Activated T-helper 2 cell treated with anti-CD3 and anti-CD28 coated beads, Interferon-gamma antibody, Interleukin-2, Interleukin-4, amounts not matched to agents 10 μg/mL and 5 μg/mL and 100 μg/mL, durations not matched to agents 14 hours and 24 hours and 36 hours (primary cell): ENCODE measurements around the gene PFKL. TPM values are rescaled to one million over a fixed set of nuclear protein-coding genes. Genes with fewer than 3 reads are reported as not detected.
"Not testable (repeated sequence)": the region's sequence is repeated elsewhere in the genome, so short reads cannot be mapped to it uniquely, and the experiment has no call there.

Experiments
- DNase-seq: peaks from one replicate; pipeline ENCODE4 v3.0.0; 2021; ENCODE audit warnings: low spot score
- H3K27ac Mint-ChIP-seq: one replicate; pipeline ENCODE4 v1.8.0; 2021; ENCODE audit warnings: mixed read lengths
- H3K27me3 Mint-ChIP-seq: one replicate; pipeline ENCODE4 v1.8.0; 2021; ENCODE audit warnings: low read depth, mixed read lengths
- H3K36me3 Mint-ChIP-seq: one replicate; pipeline ENCODE4 v1.8.0; 2021; ENCODE audit warnings: low read depth, mixed read lengths
- H3K4me1 Mint-ChIP-seq: one replicate; pipeline ENCODE4 v1.8.0; 2021; ENCODE audit warnings: low read depth, mixed read lengths
- H3K4me3 Mint-ChIP-seq: one replicate; pipeline ENCODE4 v1.8.0; 2021; ENCODE audit warnings: low read depth, mild to moderate bottlenecking, moderate library complexity, mixed read lengths
- H3K9me3 Mint-ChIP-seq: one replicate; pipeline ENCODE4 v1.8.0; 2021; ENCODE audit warnings: mixed read lengths
- intact Hi-C: fragments of 100-400 bp; cut with micrococcal nuclease; formaldehyde crosslinking; loops from one replicate; pipeline ENCODE4 v1.15.1; 2023
- total RNA-seq: library from RNA; stranded (reverse); gene quantifications from 2 replicates; pipeline ENCODE4 v1.2.3, GENCODE V29; 2022

The PFKL gene
- total RNA-seq, 1 donor from 2014 or later = 156 TPM

- DNase-seq = no peak
- Mint-ChIP-seq H3K36me3 (no peaks in the 10 kb centered on the region), H3K27ac (no peak overlapping the region), H3K27me3 (peaks cover 1% of the 10 kb centered on the region), H3K9me3 (no peaks in the 10 kb centered on the region), H3K4me3 (no peak overlapping the region), H3K4me1 (no peaks in the 10 kb centered on the region)
- intact Hi-C loops = no loop called here
Observed at GRCh38 chr21:44265734-44266270, 34.1 kb upstream of the PFKL start.

- Mint-ChIP-seq H3K9me3 (no peaks in the 10 kb centered on the region), H3K27me3 (peaks cover 1% of the 10 kb centered on the region), H3K36me3 (no peaks in the 10 kb centered on the region), H3K4me1 (no peaks in the 10 kb centered on the region), H3K4me3 (no peak overlapping the region), H3K27ac (no peak overlapping the region)
- intact Hi-C loops = no loop called here
- DNase-seq = no peak
Observed at GRCh38 chr21:44267655-44268142, 32.2 kb upstream of the PFKL start.

- no peak overlapping the region for H3K27ac Mint-ChIP-seq
- no peaks in the 10 kb centered on the region for H3K9me3 Mint-ChIP-seq
- H3K4me1 Mint-ChIP-seq = no peaks in the 10 kb centered on the region
- no peak for DNase-seq
- intact Hi-C loops = no loop called here
- no peak overlapping the region for H3K4me3 Mint-ChIP-seq
- H3K36me3 Mint-ChIP-seq = no peaks in the 10 kb centered on the region
- peaks cover 1% of the 10 kb centered on the region for H3K27me3 Mint-ChIP-seq
Observed at GRCh38 chr21:44269090-44269489, 30.8 kb upstream of the PFKL start.

GRCh38 chr21:44271558-44272283, 28.1 kb upstream of the PFKL start:
- Mint-ChIP-seq H3K4me1 (no peaks in the 10 kb centered on the region), H3K27me3 (peaks cover 14% of the 10 kb centered on the region)
- intact Hi-C loops = no loop called here

GRCh38 chr21:44272284-44272858, 27.5 kb upstream of the PFKL start:
- intact Hi-C loops = no loop called here
- H3K4me3 Mint-ChIP-seq = no peak overlapping the region

More at GRCh38 chr21:44271558-44272283, 28.1 kb upstream of the PFKL start:
- Mint-ChIP-seq H3K9me3 (no peaks in the 10 kb centered on the region), H3K36me3 (no peaks in the 10 kb centered on the region), H3K27ac (no peak overlapping the region), H3K4me3 (no peak overlapping the region)
- DNase-seq = no peak

GRCh38 chr21:44273046-44273445, 26.8 kb upstream of the PFKL start:
- Mint-ChIP-seq H3K9me3 (no peaks in the 10 kb centered on the region), H3K27ac (no peak overlapping the region), H3K4me3 (no peak overlapping the region), H3K36me3 (no peaks in the 10 kb centered on the region), H3K4me1 (no peaks in the 10 kb centered on the region), H3K27me3 (peaks cover 14% of the 10 kb centered on the region)
- no peak for DNase-seq
- intact Hi-C loops = no loop called here

More at GRCh38 chr21:44272284-44272858, 27.5 kb upstream of the PFKL start:
- peaks cover 14% of the 10 kb centered on the region for H3K27me3 Mint-ChIP-seq
- no peaks in the 10 kb centered on the region for H3K36me3 Mint-ChIP-seq
- no peak for DNase-seq
- H3K4me1 Mint-ChIP-seq = no peaks in the 10 kb centered on the region
- no peaks in the 10 kb centered on the region for H3K9me3 Mint-ChIP-seq
- no peak overlapping the region for H3K27ac Mint-ChIP-seq

GRCh38 chr21:44275041-44275440, 24.8 kb upstream of the PFKL start:
- no peak overlapping the region for H3K27ac Mint-ChIP-seq
- H3K36me3 Mint-ChIP-seq = no peaks in the 10 kb centered on the region
- peaks cover 16% of the 10 kb centered on the region for H3K27me3 Mint-ChIP-seq
- intact Hi-C loops = no loop called here
- H3K4me3 Mint-ChIP-seq = no peak overlapping the region
- no peaks in the 10 kb centered on the region for H3K4me1 Mint-ChIP-seq
- H3K9me3 Mint-ChIP-seq = no peaks in the 10 kb centered on the region
- DNase-seq = no peak

GRCh38 chr21:44279354-44280260, 20.2 kb upstream of the PFKL start:
- Mint-ChIP-seq H3K4me3 (no peak overlapping the region), H3K27ac (no peak overlapping the region), H3K27me3 (peaks cover 17% of the 10 kb centered on the region), H3K36me3 (no peaks in the 10 kb centered on the region), H3K4me1 (no peaks in the 10 kb centered on the region), H3K9me3 (no peaks in the 10 kb centered on the region)
- intact Hi-C loops = no loop called here
- DNase-seq = no peak

GRCh38 chr21:44281801-44282200, 18.1 kb upstream of the PFKL start:
- peaks cover 6% of the 10 kb centered on the region for H3K27me3 Mint-ChIP-seq
- no peaks in the 10 kb centered on the region for H3K4me1 Mint-ChIP-seq
- intact Hi-C loops = no loop called here
- no peaks in the 10 kb centered on the region for H3K9me3 Mint-ChIP-seq
- no peaks in the 10 kb centered on the region for H3K36me3 Mint-ChIP-seq
- DNase-seq = no peak
- no peak overlapping the region for H3K27ac Mint-ChIP-seq
- H3K4me3 Mint-ChIP-seq = no peak overlapping the region

GRCh38 chr21:44282370-44282769, 17.5 kb upstream of the PFKL start:
- no peak for DNase-seq
- intact Hi-C loops = no loop called here
- H3K27me3 Mint-ChIP-seq = peaks cover 6% of the 10 kb centered on the region
- H3K27ac Mint-ChIP-seq = no peak overlapping the region
- no peaks in the 10 kb centered on the region for H3K4me1 Mint-ChIP-seq
- H3K4me3 Mint-ChIP-seq = no peak overlapping the region
- no peaks in the 10 kb centered on the region for H3K9me3 Mint-ChIP-seq
- H3K36me3 Mint-ChIP-seq = no peaks in the 10 kb centered on the region

GRCh38 chr21:44283211-44283785, 16.6 kb upstream of the PFKL start:
- H3K9me3 Mint-ChIP-seq, H3K4me1 Mint-ChIP-seq, H3K36me3 Mint-ChIP-seq, intact Hi-C loops, H3K4me3 Mint-ChIP-seq, H3K27me3 Mint-ChIP-seq, H3K27ac Mint-ChIP-seq, DNase-seq: not testable (repeated sequence)

GRCh38 chr21:44283948-44284347, 15.9 kb upstream of the PFKL start:
- Mint-ChIP-seq H3K27me3 (peaks cover 3% of the 10 kb centered on the region), H3K4me1 (no peaks in the 10 kb centered on the region), H3K9me3 (no peaks in the 10 kb centered on the region), H3K4me3 (no peak overlapping the region), H3K36me3 (no peaks in the 10 kb centered on the region), H3K27ac (no peak overlapping the region)
- no peak for DNase-seq
- intact Hi-C loops = no loop called here
